SK-N-MC (cell line): Measurements from ENCODE around the gene CFAP61.

Source experiments
- EZH2 ChIP-seq: fragments of 200-600 bp; sonication (generic); IDR thresholded peaks from one replicate; pipeline ENCODE4 v1.6.1; 2017; ENCODE audit warnings: antibody characterized with exemption
- POLR2AphosphoS5 ChIP-seq: IDR thresholded peaks from 2 replicates; pipeline ENCODE4 v1.6.1; 2012; ENCODE audit warnings: mild to moderate bottlenecking, low read depth, low read length, borderline replicate concordance

- no peak for TF ChIP-seq POLR2AphosphoS5
- TF ChIP-seq EZH2, result no peak
These were observed 85.5 kb downstream of the CFAP61 start for GRCh38 chr20:20137851-20138250.
